ENCODE measurements around the gene UBE2L3.
"Not testable (repeated sequence)": the region's sequence is repeated elsewhere in the genome, so short reads cannot be mapped to it uniquely, and the experiment has no call there.

- TF ChIP-seq CTCF, POLR2A (IDR thresholded peaks at IDR 0.05): not testable (repeated sequence)
These were observed 78.0 kb downstream of the UBE2L3 start for GRCh38 chr22:21645513-21645912.
